Activated naive CD8-positive, alpha-beta T cell (primary cell): ENCODE data around the gene PRSS12.
A peak's percentile ranks its signal among the peaks of the same experiment; 100 is the strongest.
"Not testable (repeated sequence)": the region's sequence is repeated elsewhere in the genome, so short reads cannot be mapped to it uniquely, and the experiment has no call there.

Experiments used
- H3K27ac Mint-ChIP-seq: one replicate; pipeline ENCODE4 v1.8.0; 2021; ENCODE audit warnings: mixed read lengths
- H3K27me3 Mint-ChIP-seq: one replicate; pipeline ENCODE4 v1.8.0; 2021; ENCODE audit warnings: mixed read lengths
- H3K36me3 Mint-ChIP-seq: one replicate; pipeline ENCODE4 v1.8.0; 2021; ENCODE audit warnings: mixed read lengths
- H3K4me1 Mint-ChIP-seq: one replicate; pipeline ENCODE4 v1.8.0; 2021; ENCODE audit warnings: low read depth, mixed read lengths
- H3K4me3 Mint-ChIP-seq: one replicate; pipeline ENCODE4 v1.8.0; 2021; ENCODE audit warnings: mild to moderate bottlenecking, mixed read lengths
- H3K9me3 Mint-ChIP-seq: one replicate; pipeline ENCODE4 v1.8.0; 2021; ENCODE audit warnings: low read depth, mixed read lengths

PRSS12 gene

DNA sequence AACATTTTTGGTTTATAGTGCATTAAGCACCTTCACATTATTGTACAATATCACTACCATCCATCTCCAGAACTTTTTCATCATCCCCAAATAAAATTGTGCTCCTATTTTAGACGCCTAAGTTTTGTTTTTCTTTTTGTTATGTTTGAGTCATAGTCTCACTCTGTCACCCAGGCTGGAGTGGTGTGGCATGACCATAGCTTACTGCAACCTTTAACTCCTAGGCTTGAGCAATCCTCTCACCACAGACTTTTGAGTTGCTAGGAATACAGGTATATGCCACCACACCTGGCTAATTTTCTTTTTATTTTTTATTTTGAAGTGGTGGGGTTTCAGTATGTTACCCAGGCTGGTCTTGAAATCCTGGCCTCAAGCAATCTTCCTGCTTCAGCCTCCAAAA, 33.9 kb downstream of the PRSS12 start:
- Mint-ChIP-seq H3K4me3 (no peak overlapping the region), H3K27ac (no peak overlapping the region), H3K36me3 (no peaks in the 10 kb centered on the region), H3K27me3 (peaks cover 10% of the 10 kb centered on the region), H3K9me3 (no peaks in the 10 kb centered on the region), H3K4me1 (no peaks in the 10 kb centered on the region)

DNA sequence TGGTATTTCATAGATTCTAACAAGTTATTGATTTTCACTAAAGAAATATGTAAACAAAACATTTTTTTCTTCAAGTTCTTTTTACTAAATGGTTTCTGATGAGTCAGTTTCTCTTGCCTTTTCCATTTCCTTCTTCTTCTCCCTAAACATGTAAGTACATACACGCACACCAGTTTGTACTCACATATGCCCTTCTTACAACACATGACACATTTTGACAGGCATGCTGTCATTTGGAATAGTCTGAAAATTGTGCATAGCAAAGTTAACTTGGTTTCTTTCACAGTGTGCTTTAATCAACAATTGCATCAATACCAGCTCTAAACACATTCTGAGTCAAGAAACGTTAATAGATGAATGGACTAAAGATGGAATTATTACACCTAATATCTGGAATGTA, 35.1 kb downstream of the PRSS12 start:
- H3K27ac Mint-ChIP-seq, result no peak overlapping the region
- no peaks in the 10 kb centered on the region for H3K4me1 Mint-ChIP-seq
- H3K9me3 Mint-ChIP-seq, result no peaks in the 10 kb centered on the region
- H3K36me3 Mint-ChIP-seq, result no peaks in the 10 kb centered on the region
- H3K27me3 Mint-ChIP-seq, result peaks cover 13% of the 10 kb centered on the region
- no peak overlapping the region for H3K4me3 Mint-ChIP-seq

DNA sequence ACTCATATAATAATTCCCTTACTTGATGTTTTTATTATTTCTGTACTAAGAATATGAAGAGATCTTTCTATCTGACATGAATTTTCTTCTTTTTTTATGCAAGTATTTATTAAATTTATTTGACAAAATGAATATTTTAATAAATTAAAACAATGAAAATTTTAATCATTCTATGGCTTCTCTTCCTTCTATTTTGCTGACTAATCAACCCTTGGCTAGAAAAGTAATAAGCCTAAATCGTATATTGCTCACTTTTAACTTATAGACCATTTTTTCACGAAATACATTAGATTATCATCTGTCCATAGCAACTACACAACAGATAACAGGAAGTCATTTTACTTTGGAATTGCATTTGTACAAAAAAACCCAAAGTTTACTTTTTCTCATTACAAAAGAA, 38.6 kb downstream of the PRSS12 start:
- peaks cover 7% of the 10 kb centered on the region for H3K27me3 Mint-ChIP-seq
- no peaks in the 10 kb centered on the region for H3K4me1 Mint-ChIP-seq
- no peaks in the 10 kb centered on the region for H3K9me3 Mint-ChIP-seq
- H3K36me3 Mint-ChIP-seq, result no peaks in the 10 kb centered on the region
- no peak overlapping the region for H3K4me3 Mint-ChIP-seq
- no peak overlapping the region for H3K27ac Mint-ChIP-seq

DNA sequence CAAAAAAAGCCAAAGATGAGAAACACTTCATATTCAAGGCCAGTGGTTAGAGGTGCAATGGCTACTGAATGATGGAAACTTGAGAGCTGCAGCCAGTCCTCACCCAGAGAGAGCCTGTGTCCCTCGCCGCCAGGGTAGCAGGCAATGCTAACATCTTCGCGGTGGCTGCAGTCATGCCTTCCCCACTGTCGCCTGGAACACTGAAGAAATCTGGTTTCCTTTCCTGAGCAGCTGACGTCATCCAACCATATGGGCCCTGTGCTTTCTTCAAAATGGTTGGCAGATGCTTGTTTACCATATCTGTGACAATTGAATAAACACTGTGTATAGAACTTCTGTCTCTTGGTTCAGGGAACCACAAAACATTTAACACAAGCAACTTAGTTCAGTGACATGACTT, 39.7 kb downstream of the PRSS12 start:
- no peak overlapping the region for H3K27ac Mint-ChIP-seq
- H3K27me3 Mint-ChIP-seq, result peaks cover 5% of the 10 kb centered on the region
- H3K4me1 Mint-ChIP-seq, result no peaks in the 10 kb centered on the region
- H3K4me3 Mint-ChIP-seq, result no peak overlapping the region
- H3K36me3 Mint-ChIP-seq, result no peaks in the 10 kb centered on the region
- H3K9me3 Mint-ChIP-seq, result no peaks in the 10 kb centered on the region

DNA sequence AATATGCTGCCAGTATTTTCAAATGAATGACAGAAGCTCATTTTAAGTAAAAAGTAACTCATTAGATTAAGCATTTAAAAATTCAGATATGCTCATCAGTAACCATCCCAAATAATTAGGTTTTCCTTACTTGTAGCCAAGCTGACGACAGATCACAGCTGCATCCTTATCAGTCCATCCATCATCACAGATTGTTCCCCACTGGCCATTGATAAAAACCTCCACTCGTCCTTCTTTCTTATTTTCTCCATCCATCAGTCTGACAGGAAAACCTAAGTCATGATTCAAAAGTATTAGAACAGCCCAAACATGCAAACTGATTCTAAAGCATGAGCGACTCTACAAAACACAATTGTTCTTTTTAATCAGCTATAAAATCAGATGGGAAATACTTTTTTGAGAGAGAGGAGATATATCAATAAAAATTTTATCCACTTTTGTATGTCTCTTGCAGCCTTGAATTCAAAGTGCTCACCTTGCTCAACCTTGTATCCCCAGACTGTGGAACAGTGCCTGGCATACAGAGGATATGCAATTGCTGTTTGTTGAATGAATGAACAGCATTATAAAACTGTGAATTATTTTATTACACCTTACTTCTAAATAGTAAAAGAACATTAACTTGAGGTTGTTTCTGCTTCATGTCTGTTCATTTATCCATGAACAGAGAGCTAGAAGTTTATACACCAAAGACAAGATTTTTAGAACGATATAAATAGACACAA, 44.3 kb downstream of the PRSS12 start:
- no peak overlapping the region for H3K27ac Mint-ChIP-seq
- no peaks in the 10 kb centered on the region for H3K36me3 Mint-ChIP-seq
- H3K4me1 Mint-ChIP-seq, result no peaks in the 10 kb centered on the region
- no peak overlapping the region for H3K4me3 Mint-ChIP-seq
- H3K9me3 Mint-ChIP-seq, result no peaks in the 10 kb centered on the region
- peaks cover 8% of the 10 kb centered on the region for H3K27me3 Mint-ChIP-seq

DNA sequence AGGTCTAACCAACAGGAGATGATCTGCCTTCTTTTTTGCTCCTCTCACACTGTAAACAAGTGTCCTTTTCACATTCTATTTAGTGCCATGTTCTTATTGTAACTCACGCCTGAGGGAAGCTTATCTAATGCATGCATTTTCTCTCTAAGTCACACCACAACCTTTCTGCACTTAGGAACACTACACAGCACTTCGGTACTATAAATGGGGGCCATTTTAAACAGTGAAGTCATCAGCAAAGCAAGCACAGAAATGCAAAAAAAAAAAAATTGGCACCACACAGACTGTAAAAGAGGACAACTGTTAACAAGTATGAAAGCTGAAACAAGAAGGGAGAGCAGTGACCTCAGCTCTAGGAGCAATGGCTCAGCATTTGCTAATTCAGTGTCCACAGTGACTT, 45.2 kb downstream of the PRSS12 start:
- Mint-ChIP-seq H3K4me3 (no peak overlapping the region), H3K27ac (no peak overlapping the region), H3K9me3 (no peaks in the 10 kb centered on the region), H3K4me1 (no peaks in the 10 kb centered on the region), H3K27me3 (peaks cover 5% of the 10 kb centered on the region), H3K36me3 (no peaks in the 10 kb centered on the region)

DNA sequence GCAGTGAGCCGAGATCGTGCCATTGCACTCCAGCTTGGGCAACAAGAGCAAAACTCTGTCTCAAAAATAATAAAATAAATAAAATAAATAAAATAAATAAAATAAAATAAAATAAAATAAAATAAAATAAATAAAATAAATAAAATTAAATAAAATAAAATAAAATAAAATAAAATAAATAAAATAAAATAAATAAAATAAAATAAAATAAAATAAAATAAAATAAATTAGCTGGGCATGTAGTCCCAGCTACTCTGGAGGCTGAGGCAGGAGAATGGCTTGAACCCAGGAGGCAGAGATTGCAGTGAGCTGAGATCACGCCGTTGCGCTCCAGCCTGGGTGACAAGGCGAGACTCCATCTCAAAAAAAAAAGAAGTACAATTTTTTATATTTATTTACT, 53.2 kb downstream of the PRSS12 start:
- not testable (repeated sequence) for H3K4me3 Mint-ChIP-seq, H3K36me3 Mint-ChIP-seq, H3K27me3 Mint-ChIP-seq, H3K27ac Mint-ChIP-seq, H3K9me3 Mint-ChIP-seq, H3K4me1 Mint-ChIP-seq

DNA sequence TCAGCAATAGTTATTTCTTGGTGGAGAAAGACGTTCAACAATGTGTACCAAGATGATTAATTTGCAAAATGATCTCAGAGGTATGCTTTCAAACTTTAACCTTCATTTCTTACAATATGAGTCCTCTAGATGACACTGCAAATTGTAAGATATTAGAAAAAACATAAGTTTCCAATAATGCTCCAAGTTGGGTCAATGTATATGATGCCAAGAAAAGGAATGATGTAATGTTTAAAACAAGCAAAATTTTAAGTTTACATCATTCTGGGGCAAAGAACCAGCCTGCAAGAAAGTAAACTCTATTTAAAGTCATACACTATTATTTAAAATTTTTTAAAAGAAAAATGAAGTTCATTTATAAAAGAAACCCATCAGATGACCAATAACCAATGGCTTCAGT, 56.1 kb downstream of the PRSS12 start:
- no peak overlapping the region for H3K27ac Mint-ChIP-seq
- H3K9me3 Mint-ChIP-seq, result no peaks in the 10 kb centered on the region
- no peak overlapping the region for H3K4me3 Mint-ChIP-seq
- no peaks in the 10 kb centered on the region for H3K4me1 Mint-ChIP-seq
- peaks cover 1% of the 10 kb centered on the region for H3K27me3 Mint-ChIP-seq
- H3K36me3 Mint-ChIP-seq, result no peaks in the 10 kb centered on the region

DNA sequence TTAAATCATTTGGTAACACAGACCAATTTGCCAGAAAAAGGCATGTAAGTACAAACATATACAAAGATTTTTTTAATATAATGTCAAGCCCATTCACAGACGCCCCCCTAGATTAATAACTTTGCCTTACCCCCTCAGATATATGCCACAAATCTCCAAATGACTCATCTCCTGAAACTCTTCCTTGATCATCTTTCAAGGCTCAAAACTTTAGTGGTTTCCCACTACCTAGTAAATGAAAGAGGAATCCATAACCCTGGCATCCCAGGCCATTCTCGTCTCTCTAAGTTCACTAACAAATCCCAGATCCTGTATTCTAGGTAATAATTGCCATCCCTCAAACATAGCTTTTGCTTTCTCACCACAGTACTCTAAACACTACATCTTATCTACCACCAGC, 61.9 kb downstream of the PRSS12 start:
- H3K27ac Mint-ChIP-seq, result no peak overlapping the region
- no peaks in the 10 kb centered on the region for H3K9me3 Mint-ChIP-seq
- H3K4me1 Mint-ChIP-seq, result no peaks in the 10 kb centered on the region
- H3K36me3 Mint-ChIP-seq, result peaks cover 4% of the 10 kb centered on the region
- no peaks in the 10 kb centered on the region for H3K27me3 Mint-ChIP-seq
- H3K4me3 Mint-ChIP-seq, result no peak overlapping the region

DNA sequence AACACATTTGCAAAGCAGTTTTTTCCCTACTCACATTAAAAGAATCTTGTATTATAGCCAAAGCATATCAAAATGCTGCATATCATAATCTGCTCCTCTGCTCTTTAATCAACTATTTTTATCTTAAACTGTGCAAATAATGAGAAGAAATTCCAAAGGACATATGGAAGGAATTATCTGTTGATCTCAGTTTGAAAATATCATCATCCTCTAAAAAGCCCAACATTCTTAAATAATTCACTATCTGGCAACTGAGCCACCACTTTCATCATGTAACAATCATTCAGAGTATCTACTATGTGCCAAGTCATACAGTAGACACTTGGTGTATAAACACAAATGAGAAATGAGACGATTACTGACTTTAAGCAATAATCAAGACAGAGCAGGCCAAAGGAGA, 63.0 kb downstream of the PRSS12 start:
- H3K36me3 Mint-ChIP-seq, result peaks cover 4% of the 10 kb centered on the region
- H3K9me3 Mint-ChIP-seq, result no peaks in the 10 kb centered on the region
- H3K27ac Mint-ChIP-seq, result no peak overlapping the region
- H3K27me3 Mint-ChIP-seq, result no peaks in the 10 kb centered on the region
- no peak overlapping the region for H3K4me3 Mint-ChIP-seq
- no peaks in the 10 kb centered on the region for H3K4me1 Mint-ChIP-seq

DNA sequence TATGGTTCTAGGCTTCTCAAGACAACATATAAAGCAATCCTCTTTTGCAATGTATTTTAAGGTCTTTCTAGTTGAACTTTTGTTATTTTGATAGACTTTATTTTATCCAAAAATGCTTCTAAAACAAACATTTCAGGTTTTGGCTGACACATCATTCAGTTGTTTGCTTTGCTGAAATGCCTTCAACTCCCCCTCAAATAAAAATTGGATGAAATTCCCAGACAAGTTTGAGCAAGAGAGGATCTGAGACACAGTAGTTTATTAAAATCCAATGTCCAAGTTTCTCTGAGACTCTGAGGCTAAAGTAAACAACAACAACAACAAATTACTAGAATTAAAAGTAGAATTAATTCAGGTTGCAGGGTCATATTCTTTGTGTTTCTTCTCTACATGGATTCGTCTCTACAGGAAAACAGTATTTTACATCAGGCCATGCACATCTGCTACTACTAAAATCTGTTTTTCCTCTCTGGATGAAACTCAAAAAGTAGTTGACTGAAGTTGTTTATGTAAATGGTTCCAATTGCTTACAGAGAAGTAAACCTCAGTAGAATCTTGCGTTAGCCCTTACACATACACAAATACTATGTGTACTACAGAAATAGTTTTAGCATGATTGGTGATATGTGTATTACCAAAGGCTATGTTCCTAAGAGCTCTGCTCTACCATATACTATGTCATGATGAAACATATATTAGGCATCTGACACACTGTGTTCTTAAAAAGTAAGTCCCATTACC, 64.9 kb downstream of the PRSS12 start:
- Mint-ChIP-seq H3K27ac (no peak overlapping the region), H3K9me3 (no peaks in the 10 kb centered on the region), H3K36me3 (peaks cover 4% of the 10 kb centered on the region), H3K4me1 (peaks cover 7% of the 10 kb centered on the region), H3K4me3 (no peak overlapping the region), H3K27me3 (no peaks in the 10 kb centered on the region)

DNA sequence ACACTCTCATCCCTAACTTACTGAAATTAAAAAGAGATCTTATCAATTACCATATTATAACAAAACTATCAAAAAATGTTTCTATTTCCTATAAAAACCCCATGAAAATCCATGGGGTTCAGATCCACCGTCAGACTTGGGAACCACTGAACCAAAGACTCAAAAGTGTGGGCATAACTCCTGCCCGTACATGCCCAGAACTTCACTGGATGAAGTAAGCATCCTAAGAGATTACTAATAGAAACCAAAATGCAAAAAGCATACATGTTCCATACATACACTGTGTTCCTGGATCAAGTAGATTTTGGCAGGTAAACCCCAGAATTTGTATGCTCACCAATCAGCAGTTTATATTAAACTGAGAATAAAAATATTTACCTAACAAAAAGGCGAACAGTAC, 66.1 kb downstream of the PRSS12 start:
- Mint-ChIP-seq H3K4me1 (peaks cover 18% of the 10 kb centered on the region), H3K9me3 (no peaks in the 10 kb centered on the region), H3K36me3 (peaks cover 4% of the 10 kb centered on the region), H3K27ac (no peak overlapping the region), H3K4me3 (no peak overlapping the region), H3K27me3 (no peaks in the 10 kb centered on the region)

DNA sequence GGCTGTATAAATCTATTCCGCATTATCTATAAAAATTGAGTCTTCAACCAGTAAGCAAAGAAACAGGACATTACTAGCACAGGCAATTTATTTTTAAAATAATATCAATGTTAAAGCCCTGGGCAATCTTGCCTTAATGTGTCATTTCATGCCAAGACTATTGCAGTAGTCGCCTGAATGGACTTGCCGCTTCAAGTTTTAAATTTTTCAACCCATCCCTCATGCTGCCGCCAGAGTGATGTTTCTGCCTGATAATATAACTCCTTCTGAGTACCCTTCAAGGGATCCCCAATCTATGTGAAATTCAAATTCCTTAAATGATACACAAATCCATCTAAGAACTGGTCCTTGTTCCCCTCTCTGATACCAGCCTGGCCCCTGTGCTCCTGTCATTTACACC, 66.9 kb downstream of the PRSS12 start:
- Mint-ChIP-seq H3K36me3 (peaks cover 6% of the 10 kb centered on the region), H3K27me3 (no peaks in the 10 kb centered on the region), H3K4me3 (no peak overlapping the region), H3K9me3 (no peaks in the 10 kb centered on the region), H3K4me1 (peaks cover 24% of the 10 kb centered on the region), H3K27ac (no peak overlapping the region)

DNA sequence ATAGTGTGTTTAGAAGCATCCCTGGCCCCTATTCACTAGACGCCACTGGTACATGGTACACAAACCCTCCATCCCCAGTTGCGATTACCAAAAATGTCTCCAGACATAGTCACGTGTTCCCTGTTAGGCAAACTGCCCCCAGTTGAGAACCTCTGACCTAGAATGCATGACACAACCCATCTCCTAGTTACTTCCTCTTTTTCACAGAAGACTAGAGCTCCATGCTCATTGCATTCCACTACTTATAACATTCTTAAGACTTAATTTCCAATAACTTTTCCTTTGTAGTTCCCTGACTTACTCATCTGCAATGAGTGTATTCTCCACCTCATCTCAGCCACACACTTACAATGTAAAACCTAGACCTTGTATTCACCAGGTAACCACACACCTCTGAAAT, 68.6 kb downstream of the PRSS12 start:
- Mint-ChIP-seq H3K27ac (no peak overlapping the region), H3K36me3 (peaks cover 16% of the 10 kb centered on the region), H3K4me1 (peaks cover 31% of the 10 kb centered on the region), H3K27me3 (no peaks in the 10 kb centered on the region), H3K4me3 (no peak overlapping the region), H3K9me3 (no peaks in the 10 kb centered on the region)

DNA sequence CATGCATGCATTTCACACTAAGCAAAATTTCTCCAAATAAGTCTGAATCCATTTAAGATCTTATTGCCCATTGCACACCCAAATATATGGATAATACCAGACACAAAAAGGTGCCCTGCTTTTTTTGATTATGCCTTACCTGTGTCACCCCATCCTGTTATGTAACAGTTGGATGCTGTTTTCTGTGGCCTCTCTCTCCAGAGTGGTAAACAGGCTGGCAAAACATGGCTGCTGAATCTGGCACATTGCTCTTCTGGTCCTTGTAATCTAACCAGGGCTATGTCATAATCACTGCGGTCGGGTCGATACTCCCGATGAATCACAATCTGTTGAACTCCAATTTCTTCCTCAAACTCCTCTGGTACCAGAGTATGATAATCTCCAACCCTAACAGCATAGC, 70.1 kb downstream of the PRSS12 start:
- peak overlapping the region; percentile 72 for H3K27ac Mint-ChIP-seq
- no peaks in the 10 kb centered on the region for H3K9me3 Mint-ChIP-seq
- H3K27me3 Mint-ChIP-seq, result no peaks in the 10 kb centered on the region
- peaks cover 38% of the 10 kb centered on the region for H3K4me1 Mint-ChIP-seq
- peaks cover 21% of the 10 kb centered on the region for H3K36me3 Mint-ChIP-seq
- H3K4me3 Mint-ChIP-seq, result peak overlapping the region; percentile 96
